GM21528 (cell line): Measurements from ENCODE around the gene TERC.
A peak's percentile ranks its signal among the peaks of the same experiment; 100 is the strongest.

Experiments used
- ATAC-seq: cut with Tn5 transposase; IDR thresholded peaks from one replicate; pipeline ENCODE4 v1.9.1; 2021; ENCODE audit warnings: mild to moderate bottlenecking, moderate library complexity; ENCODE audit not compliant: unreplicated experiment, low FRiP score

TERC gene

GRCh38 chr3:169764882-169765612 is at the start of gene TERC:
Gene TERC (minus strand): TSS chr3:169765060.
- ATAC-seq: peak; percentile 74

- ATAC-seq: peak; percentile 89
Observed at GRCh38 chr3:169813757-169814517, 49.1 kb upstream of the TERC start.

- no peak for ATAC-seq
Observed at GRCh38 chr3:169813278-169813677, 48.4 kb upstream of the TERC start.

- peak; percentile 70 for ATAC-seq
Observed at GRCh38 chr3:169812332-169813235, 47.7 kb upstream of the TERC start, which contains the start of the genes LRRC34 and LRRIQ4. Gene LRRC34 (minus strand): TSS chr3:169812904. CDS start chr3:169812548, 356 bp downstream. Gene LRRIQ4 (plus strand): TSS chr3:169812870. CDS start chr3:169821922, 9,052 bp downstream.

- peak; percentile 12 for ATAC-seq
Observed at GRCh38 chr3:169811631-169812331, 46.9 kb upstream of the TERC start.

- no peak for ATAC-seq
Observed at GRCh38 chr3:169809230-169809795, 44.5 kb upstream of the TERC start.

- no peak for ATAC-seq
Observed at GRCh38 chr3:169804681-169805080, 39.8 kb upstream of the TERC start.

- no peak for ATAC-seq
Observed at GRCh38 chr3:169792359-169792758, 27.5 kb upstream of the TERC start.

- ATAC-seq: no peak
Observed at GRCh38 chr3:169790687-169791429, 26.0 kb upstream of the TERC start.

GRCh38 chr3:169790219-169790618 is 25.4 kb upstream of the TERC start:
- no peak for ATAC-seq

- ATAC-seq: no peak
Observed at GRCh38 chr3:169787791-169788190, 22.9 kb upstream of the TERC start.

- ATAC-seq: no peak
Observed at GRCh38 chr3:169787120-169787519, 22.3 kb upstream of the TERC start.

GRCh38 chr3:169781209-169781855 is 16.5 kb upstream of the TERC start:
- no peak for ATAC-seq

- ATAC-seq: no peak
Observed at GRCh38 chr3:169780742-169781141, 15.9 kb upstream of the TERC start.

- no peak for ATAC-seq
Observed at GRCh38 chr3:169777822-169778221, 13.0 kb upstream of the TERC start.

GRCh38 chr3:169774186-169774585 is 9.3 kb upstream of the TERC start:
- ATAC-seq: no peak

GRCh38 chr3:169772897-169773816 is 8.3 kb upstream of the TERC start, which contains the start of gene MYNN:
Gene MYNN (plus strand): TSS chr3:169773396. CDS start chr3:169774296, 900 bp downstream.
- ATAC-seq: peak; percentile 89
